ENCODE results near the gene CDC20B.

The CDC20B gene

GRCh38 chr5:55172051-55172899 lies 702 bp downstream of the CDC20B start:
- peak; percentile 49 for DNase-seq

GRCh38 chr5:55171471-55171870 lies 1.5 kb downstream of the CDC20B start:
- no peak for TF ChIP-seq CTCF (IDR thresholded peaks at IDR 0.05)
- DNase-seq, result no peak
- H3K9me3 Mint-ChIP-seq, result no peaks in the 10 kb centered on the region
- no peak overlapping the region for H3K27ac Mint-ChIP-seq
- no peaks in the 10 kb centered on the region for H3K36me3 Mint-ChIP-seq (ENCODE audit: low read depth)
- H3K4me1 Mint-ChIP-seq, result peaks cover 26% of the 10 kb centered on the region
- H3K27me3 Mint-ChIP-seq (ENCODE audit: low read depth, poor library complexity), result peaks cover 62% of the 10 kb centered on the region
- H3K4me3 Mint-ChIP-seq, result no peak overlapping the region

More at GRCh38 chr5:55172051-55172899, 702 bp downstream of the CDC20B start:
- peak; percentile 80 for TF ChIP-seq CTCF (IDR thresholded peaks at IDR 0.05)
- Mint-ChIP-seq H3K4me1 (peaks cover 30% of the 10 kb centered on the region), H3K27ac (no peak overlapping the region), H3K4me3 (peak overlapping the region; percentile 87), H3K36me3 (ENCODE audit: low read depth) (no peaks in the 10 kb centered on the region), H3K27me3 (ENCODE audit: low read depth, poor library complexity) (peaks cover 71% of the 10 kb centered on the region), H3K9me3 (no peaks in the 10 kb centered on the region)

GRCh38 chr5:55162666-55163065 lies 10.3 kb downstream of the CDC20B start:
- Mint-ChIP-seq H3K9me3 (no peaks in the 10 kb centered on the region), H3K27ac (no peak overlapping the region), H3K4me3 (no peak overlapping the region), H3K36me3 (ENCODE audit: low read depth) (peaks cover 34% of the 10 kb centered on the region), H3K4me1 (peaks cover 16% of the 10 kb centered on the region), H3K27me3 (ENCODE audit: low read depth, poor library complexity) (peaks cover 7% of the 10 kb centered on the region)
- no peak for TF ChIP-seq CTCF (IDR thresholded peaks at IDR 0.05)
- no peak for DNase-seq

GRCh38 chr5:55160493-55161209 lies 12.3 kb downstream of the CDC20B start:
- no peak for TF ChIP-seq CTCF (IDR thresholded peaks at IDR 0.05)
- H3K27ac Mint-ChIP-seq, result peak overlapping the region; percentile 95
- H3K36me3 Mint-ChIP-seq (ENCODE audit: low read depth), result peaks cover 27% of the 10 kb centered on the region
- peaks cover 16% of the 10 kb centered on the region for H3K4me1 Mint-ChIP-seq
- peaks cover 6% of the 10 kb centered on the region for H3K9me3 Mint-ChIP-seq
- DNase-seq, result peak; percentile 39
- peak overlapping the region; percentile 93 for H3K4me3 Mint-ChIP-seq
- peaks cover 10% of the 10 kb centered on the region for H3K27me3 Mint-ChIP-seq (ENCODE audit: low read depth, poor library complexity)

- H3K4me1 Mint-ChIP-seq, result peaks cover 16% of the 10 kb centered on the region
Measured at GRCh38 chr5:55159763-55160492, 13.0 kb downstream of the CDC20B start, which contains the start of gene GPX8. GPX8 (plus strand) TSS chr5:55160171; CDS start chr5:55160193, 22 bp downstream.

More at GRCh38 chr5:55159763-55160492, 13.0 kb downstream of the CDC20B start, which contains the start of gene GPX8:
- peak; percentile 46 for TF ChIP-seq CTCF (IDR thresholded peaks at IDR 0.05)
- peaks cover 16% of the 10 kb centered on the region for H3K27me3 Mint-ChIP-seq (ENCODE audit: low read depth, poor library complexity)
- peaks cover 8% of the 10 kb centered on the region for H3K9me3 Mint-ChIP-seq
- peaks cover 21% of the 10 kb centered on the region for H3K36me3 Mint-ChIP-seq (ENCODE audit: low read depth)
- H3K27ac Mint-ChIP-seq, result peak within 1 kb of the TSS; percentile 95
- peak within 1 kb of the TSS; percentile 93 for H3K4me3 Mint-ChIP-seq
- peak; percentile 40 for DNase-seq

Data from nephron progenitor cell (in vitro differentiated cells).